NCI-H1048 (cell line): ENCODE measurements around the gene NAPEPLD.
"Not testable (repeated sequence)": the region's sequence is repeated elsewhere in the genome, so short reads cannot be mapped to it uniquely, and the experiment has no call there.

ENCODE experiments used
- DNase-seq: peaks from one replicate; lab custom pipeline; 2025; lab: John Stamatoyannopoulos, UW

NAPEPLD gene

GRCh38 chr7:103068414-103069403 lies 80.2 kb downstream of the NAPEPLD start:
- no peak for DNase-seq

- peak; percentile 17 for DNase-seq
These were observed 83.2 kb downstream of the NAPEPLD start for GRCh38 chr7:103065667-103066066.

GRCh38 chr7:103063895-103064294 lies 85.0 kb downstream of the NAPEPLD start:
- DNase-seq, result no peak

- DNase-seq, result no peak
These were observed 89.4 kb downstream of the NAPEPLD start for GRCh38 chr7:103059471-103059870.

- no peak for DNase-seq
These were observed 90.8 kb downstream of the NAPEPLD start for GRCh38 chr7:103058122-103058521.

GRCh38 chr7:103056006-103056405 lies 92.9 kb downstream of the NAPEPLD start:
- DNase-seq, result not testable (repeated sequence)

GRCh38 chr7:103051519-103051918 lies 97.4 kb downstream of the NAPEPLD start:
- DNase-seq, result no peak
